Mononuclear cell (primary cell): ENCODE measurements around the gene SLC1A3. TPM values are rescaled to one million over a fixed set of nuclear protein-coding genes. Genes with fewer than 3 reads are reported as not detected.

Experiments
- H3K27me3 ChIP-seq: 2 replicates; pipeline ENCODE4 v1.6.0; 2011; ENCODE audit warnings: low read length, control low read depth; ENCODE audit not compliant: insufficient read depth
- H3K4me1 ChIP-seq: 2 replicates; pipeline ENCODE4 v1.5.1; 2011; ENCODE audit warnings: mild to moderate bottlenecking, low read length, control low read depth; ENCODE audit not compliant: insufficient read depth
- H3K4me3 ChIP-seq: 2 replicates; pipeline ENCODE4 v1.5.1; 2011; ENCODE audit warnings: mild to moderate bottlenecking, low read length, moderate library complexity
- H3K9me3 ChIP-seq: 2 replicates; pipeline ENCODE4 v1.5.1; 2011; ENCODE audit warnings: low read depth, mild to moderate bottlenecking, control low read depth, low read length
- total RNA-seq: library from RNA; depleted of rRNA; stranded (reverse); fragments of >200 nt; gene quantifications from one replicate; pipeline ENCODE4 v1.2.3, GENCODE V29; 2012

Gene SLC1A3
- total RNA-seq, 1 donor, result 3.9 TPM

- Histone ChIP-seq H3K4me3 (no peak overlapping the region), H3K9me3 (no peaks in the 10 kb centered on the region), H3K27me3 (peaks cover 17% of the 10 kb centered on the region), H3K4me1 (peaks cover 18% of the 10 kb centered on the region)
These were observed 5.3 kb downstream of the SLC1A3 start for GRCh38 chr5:36611520-36612274.

DNA sequence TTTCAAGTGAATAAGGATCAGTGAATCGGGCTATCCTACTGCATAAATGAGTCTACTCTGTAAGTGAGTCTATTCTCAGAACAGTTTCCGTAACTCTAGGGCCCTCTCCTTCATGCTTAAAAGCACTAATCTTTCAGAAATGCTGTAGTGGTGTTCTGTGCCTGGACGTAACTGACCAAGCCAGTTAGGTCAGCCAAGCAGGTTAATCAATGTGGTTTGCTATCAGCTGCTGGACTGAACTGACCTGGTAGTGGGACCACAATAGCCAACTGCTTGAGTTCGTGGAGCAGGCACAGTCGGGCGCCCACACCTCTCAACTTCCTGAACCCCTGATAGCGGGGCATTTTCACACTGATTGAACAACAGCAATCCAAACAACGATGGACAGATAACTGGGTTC, 6.8 kb downstream of the SLC1A3 start:
- peaks cover 7% of the 10 kb centered on the region for H3K4me1 ChIP-seq
- H3K27me3 ChIP-seq, result peaks cover 4% of the 10 kb centered on the region
- H3K4me3 ChIP-seq, result no peak overlapping the region

GRCh38 chr5:36613771-36614656, 7.6 kb downstream of the SLC1A3 start:
- no peak overlapping the region for H3K4me3 ChIP-seq
- no peaks in the 10 kb centered on the region for H3K27me3 ChIP-seq
- H3K9me3 ChIP-seq, result no peaks in the 10 kb centered on the region

More for the DNA sequence above, 6.8 kb downstream of the SLC1A3 start:
- H3K9me3 ChIP-seq, result no peaks in the 10 kb centered on the region

GRCh38 chr5:36614657-36615308, 8.4 kb downstream of the SLC1A3 start:
- peaks cover 4% of the 10 kb centered on the region for H3K4me1 ChIP-seq
- H3K9me3 ChIP-seq, result no peaks in the 10 kb centered on the region
- no peaks in the 10 kb centered on the region for H3K27me3 ChIP-seq
- no peak overlapping the region for H3K4me3 ChIP-seq

More at GRCh38 chr5:36613771-36614656, 7.6 kb downstream of the SLC1A3 start:
- H3K4me1 ChIP-seq, result peaks cover 4% of the 10 kb centered on the region

DNA sequence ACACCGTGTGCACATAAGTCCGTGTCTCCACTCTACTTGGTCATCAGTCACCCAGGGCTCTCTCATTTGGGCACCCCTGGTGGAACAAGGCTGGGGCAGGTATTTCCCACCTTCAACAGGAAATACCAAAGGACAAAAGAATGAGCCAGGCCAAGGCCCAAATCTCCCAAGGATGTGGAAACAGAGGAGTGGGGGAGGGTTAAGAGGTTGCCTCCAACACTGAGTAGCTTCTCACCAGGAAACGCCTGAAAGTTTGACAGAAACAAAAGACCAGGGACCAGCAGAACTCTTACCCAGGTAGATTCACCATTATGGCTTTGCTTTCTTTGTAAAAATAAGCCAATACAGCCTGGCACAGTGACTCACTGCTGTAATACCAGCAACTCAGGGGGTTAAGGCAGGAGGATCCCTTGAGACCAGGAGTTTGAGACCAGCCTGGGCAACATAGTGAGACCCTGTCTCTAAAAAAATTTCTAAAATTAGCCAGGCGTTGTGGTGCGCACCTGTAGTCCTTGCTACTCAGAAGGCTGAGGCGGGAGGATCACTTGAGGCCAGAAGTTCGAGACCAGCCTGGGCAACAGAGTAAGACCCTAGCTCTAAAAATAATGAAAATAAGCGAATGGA, 12.7 kb downstream of the SLC1A3 start:
- H3K27me3 ChIP-seq, result no peaks in the 10 kb centered on the region
- H3K4me3 ChIP-seq, result no peak overlapping the region
- no peaks in the 10 kb centered on the region for H3K9me3 ChIP-seq
- H3K4me1 ChIP-seq, result peaks cover 8% of the 10 kb centered on the region

DNA sequence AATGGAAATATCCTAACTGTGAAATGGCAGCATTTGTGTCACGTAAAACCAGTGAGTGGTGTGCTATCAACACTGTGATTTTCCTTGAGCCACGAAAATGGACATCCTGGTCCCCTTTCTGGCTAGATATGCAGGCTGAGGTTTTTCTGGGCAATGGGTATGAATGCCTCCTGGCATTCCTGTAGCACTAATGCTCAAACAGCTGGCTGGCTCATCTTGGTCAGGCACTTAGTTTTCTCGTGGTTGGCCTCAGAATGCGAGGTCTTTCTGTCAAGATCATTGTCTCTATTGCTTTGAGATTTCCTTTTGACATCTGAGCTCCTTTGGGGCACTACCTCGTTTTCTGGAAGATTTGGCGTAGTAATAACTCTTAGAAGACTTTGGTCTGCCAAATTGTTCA, 15.6 kb downstream of the SLC1A3 start:
- Histone ChIP-seq H3K4me3 (no peak overlapping the region), H3K4me1 (peaks cover 8% of the 10 kb centered on the region), H3K9me3 (no peaks in the 10 kb centered on the region), H3K27me3 (no peaks in the 10 kb centered on the region)

DNA sequence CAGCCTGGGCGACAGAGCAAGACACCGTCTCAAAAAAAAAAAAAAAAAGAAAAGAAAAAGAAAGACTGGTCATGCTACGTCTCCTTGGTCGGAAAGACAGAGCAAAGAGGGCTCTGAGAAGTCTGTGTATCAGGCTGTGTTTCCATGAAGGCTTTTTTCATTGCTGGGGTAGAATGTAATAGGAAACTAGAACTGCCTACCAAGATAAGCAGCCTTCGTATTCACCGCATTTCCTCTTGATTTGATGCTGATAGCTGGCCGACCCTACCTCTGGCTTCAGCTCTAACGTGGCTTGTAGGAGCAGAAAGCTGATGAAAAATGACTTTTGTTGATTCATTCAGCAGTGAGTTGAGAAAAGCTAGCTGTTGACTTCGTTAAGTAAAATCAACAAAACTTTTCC, 17.4 kb downstream of the SLC1A3 start:
- no peak overlapping the region for H3K4me3 ChIP-seq

GRCh38 chr5:36624277-36624676, 17.9 kb downstream of the SLC1A3 start:
- H3K4me1 ChIP-seq, result peaks cover 8% of the 10 kb centered on the region
- no peak overlapping the region for H3K4me3 ChIP-seq
- no peaks in the 10 kb centered on the region for H3K27me3 ChIP-seq
- no peaks in the 10 kb centered on the region for H3K9me3 ChIP-seq

More for the DNA sequence above, 17.4 kb downstream of the SLC1A3 start:
- H3K27me3 ChIP-seq, result no peaks in the 10 kb centered on the region
- H3K4me1 ChIP-seq, result peaks cover 8% of the 10 kb centered on the region
- no peaks in the 10 kb centered on the region for H3K9me3 ChIP-seq

DNA sequence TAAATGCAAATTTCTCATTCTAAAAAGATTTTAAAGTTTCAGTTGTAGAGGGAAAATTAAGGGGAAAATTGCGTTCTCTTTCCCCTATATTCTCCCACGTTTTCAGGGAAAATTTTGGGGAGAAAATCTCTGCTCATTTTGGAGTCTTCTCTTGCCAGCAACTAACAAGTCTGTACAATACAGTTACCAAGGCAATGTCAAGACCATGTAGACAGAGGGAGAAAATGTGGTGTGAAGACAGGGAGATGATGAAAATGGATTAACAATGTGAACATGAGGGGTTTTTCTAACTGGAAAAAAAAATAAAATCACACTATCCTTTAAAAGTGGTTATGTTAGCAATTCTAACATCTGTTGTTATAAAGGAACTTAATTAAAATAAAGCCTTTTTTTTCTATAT, 22.3 kb downstream of the SLC1A3 start:
- Histone ChIP-seq H3K27me3 (no peaks in the 10 kb centered on the region), H3K9me3 (no peaks in the 10 kb centered on the region), H3K4me3 (no peak overlapping the region)

DNA sequence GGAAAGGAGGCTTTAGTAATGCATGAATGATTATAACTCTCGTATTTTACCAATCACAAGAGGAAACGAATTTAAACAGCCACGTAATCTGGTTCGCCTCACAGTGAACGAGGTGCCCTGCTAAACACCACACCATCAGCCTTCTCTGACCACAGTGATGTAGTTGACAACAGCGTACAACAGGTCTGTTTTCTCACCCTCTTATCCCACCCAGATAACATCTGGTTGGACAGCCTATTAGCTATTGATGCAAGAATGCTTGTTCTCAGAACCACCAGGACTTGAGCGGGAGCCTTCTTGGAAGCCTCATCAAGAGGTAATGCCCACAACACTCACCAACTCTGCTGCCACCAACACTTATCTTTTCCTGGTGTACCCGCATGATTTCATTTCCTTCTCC, 23.3 kb downstream of the SLC1A3 start:
- H3K4me1 ChIP-seq, result peaks cover 7% of the 10 kb centered on the region
- no peaks in the 10 kb centered on the region for H3K27me3 ChIP-seq
- no peaks in the 10 kb centered on the region for H3K9me3 ChIP-seq
- H3K4me3 ChIP-seq, result no peak overlapping the region

More for the DNA sequence above, 22.3 kb downstream of the SLC1A3 start:
- peaks cover 9% of the 10 kb centered on the region for H3K4me1 ChIP-seq

GRCh38 chr5:36630201-36631145, 24.1 kb downstream of the SLC1A3 start:
- Histone ChIP-seq H3K27me3 (no peaks in the 10 kb centered on the region), H3K4me3 (no peak overlapping the region), H3K9me3 (no peaks in the 10 kb centered on the region), H3K4me1 (peaks cover 7% of the 10 kb centered on the region)

GRCh38 chr5:36631154-36631553, 24.7 kb downstream of the SLC1A3 start:
- Histone ChIP-seq H3K4me1 (peaks cover 7% of the 10 kb centered on the region), H3K27me3 (no peaks in the 10 kb centered on the region), H3K9me3 (no peaks in the 10 kb centered on the region), H3K4me3 (no peak overlapping the region)

DNA sequence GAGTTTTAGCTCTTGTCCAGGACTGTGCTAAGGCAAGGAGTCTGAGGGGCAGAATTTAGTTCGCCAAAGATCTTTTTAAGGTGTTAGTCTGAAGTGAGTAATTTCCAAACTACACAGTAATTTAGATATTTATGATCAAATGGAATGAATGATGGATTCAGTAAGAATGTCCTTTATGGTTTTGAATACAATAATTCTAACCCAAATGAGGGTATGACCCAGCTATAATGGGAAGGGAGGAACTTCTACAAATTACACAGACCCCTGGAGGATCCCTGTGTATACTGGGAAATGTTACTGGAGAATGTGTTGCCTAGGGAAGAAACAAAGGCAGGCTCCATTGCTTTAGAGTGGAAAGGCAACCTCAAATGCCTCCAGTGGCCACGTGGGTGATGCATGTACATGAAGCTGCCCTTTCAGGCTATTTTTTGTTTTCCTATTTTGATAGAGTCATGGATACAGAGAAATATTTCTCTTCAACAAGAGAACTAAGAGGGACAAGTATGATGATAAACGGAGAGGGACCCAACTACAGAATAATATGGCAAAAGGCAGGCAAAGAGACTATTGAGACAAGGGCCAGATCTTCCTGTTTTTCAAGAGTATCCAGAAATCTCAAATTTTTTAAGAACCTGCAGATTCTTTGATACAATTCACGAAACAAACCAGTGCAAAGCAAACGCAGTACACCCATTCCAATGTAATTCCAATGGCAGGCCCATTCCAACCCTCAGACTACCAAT, 25.4 kb downstream of the SLC1A3 start:
- Histone ChIP-seq H3K9me3 (no peaks in the 10 kb centered on the region), H3K4me3 (no peak overlapping the region)

More for the DNA sequence above, 25.4 kb downstream of the SLC1A3 start:
- peaks cover 7% of the 10 kb centered on the region for H3K4me1 ChIP-seq
- no peaks in the 10 kb centered on the region for H3K27me3 ChIP-seq
